Prostate gland (tissue), 2 donors: ENCODE measurements around the gene HIVEP3. TPM values are rescaled to one million over a fixed set of nuclear protein-coding genes. Genes with fewer than 3 reads are reported as not detected.
A peak's percentile ranks its signal among the peaks of the same experiment; 100 is the strongest.

Experiments
- DNase-seq: peaks from one replicate; pipeline ENCODE4 v3.0.0-alpha.2; 2019; ENCODE audit warnings: low spot score
- H3K27ac ChIP-seq, 2 donors: fragments of 200-600 bp; sonication (generic); 2 replicates each; pipeline ENCODE4 v1.5.1; 2017 to 2019
- H3K27me3 ChIP-seq: fragments of 200-600 bp; sonication (generic); replicated peaks from 2 replicates; pipeline ENCODE4 v1.5.1; 2019; ENCODE audit not compliant: insufficient read depth
- H3K36me3 ChIP-seq, 2 donors: fragments of 200-600 bp; sonication (generic); 1 replicate in 1 of 2; 2 replicates in 1 of 2; pipeline versions ENCODE4 v1.5.1 to v1.8.1; 2017 to 2019
- H3K4me1 ChIP-seq: fragments of 200-600 bp; sonication (generic); replicated peaks from 2 replicates; pipeline ENCODE4 v1.5.1; 2019
- H3K4me3 ChIP-seq, 2 donors: fragments of 200-600 bp; sonication (generic); 2 replicates each; pipeline ENCODE4 v1.5.1; 2017 to 2019
- H3K9me3 ChIP-seq: fragments of 200-600 bp; sonication (generic); 2 replicates; pipeline ENCODE4 v1.5.1; 2017
- POLR2A ChIP-seq: fragments of 450-650 bp; IDR thresholded peaks from one replicate; pipeline ENCODE4 v1.6.1; 2016; ENCODE audit warnings: antibody characterized with exemption, mild to moderate bottlenecking
- POLR2AphosphoS5 ChIP-seq: sonication (generic); formaldehyde crosslinking; IDR thresholded peaks from one replicate; pipeline ENCODE4 v1.6.1; 2017; ENCODE audit warnings: antibody characterized with exemption
- WGBS: methylation state at CpG from one replicate; pipeline ENCODE4 v1.1.5; 2018; 5-methylcytosine and 5-hydroxymethylcytosine counted together
- intact Hi-C: fragments of 100-400 bp; cut with DNase I; formaldehyde crosslinking; loops from one replicate; pipeline ENCODE4 v1.14.2; 2022
- total RNA-seq, 2 donors: library from RNA; depleted of rRNA; stranded (reverse); fragments of >200 nt; gene quantifications; one replicate each; pipeline ENCODE4 v1.1.0, GENCODE V29; 2016
- TF ChIP-seq, protein P1 (sequence below), 4 experiments: fragments of 200-600 bp in 2 of 4; fragments of 450-650 bp in 2 of 4; sonication (generic) in 2 of 4; IDR thresholded peaks; 1 replicate in 3 of 4; 2 replicates in 1 of 4; pipeline ENCODE4 v1.5.1; 2016 to 2019; ENCODE audit warnings: antibody characterized with exemption in 4 of 4, mild to moderate bottlenecking in 2 of 4, moderate library complexity in 2 of 4

HIVEP3 gene
- total RNA-seq, 2 donors from 2014 or later = 9.3 to 11.2 TPM

DNA sequence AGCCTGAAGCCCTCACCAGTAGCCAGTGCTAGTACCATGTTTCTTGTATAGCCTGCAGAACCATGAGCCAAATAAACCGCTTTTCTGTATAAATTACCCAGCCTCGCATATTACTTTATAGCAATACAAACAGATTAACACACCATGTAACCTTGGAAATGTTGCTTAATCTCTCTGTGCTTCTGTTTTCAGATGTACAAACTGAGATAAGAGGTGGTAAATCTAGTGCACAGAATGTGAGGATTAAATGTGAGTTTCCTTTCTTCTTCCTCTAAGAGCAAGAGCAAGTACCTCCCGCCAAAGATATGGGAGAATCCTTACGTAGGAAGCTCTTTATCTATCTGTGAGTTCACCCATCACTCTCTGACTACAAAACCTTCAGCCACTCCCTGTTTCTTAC is 128.4 kb downstream of the HIVEP3 start:
- H3K9me3 ChIP-seq = no peaks in the 10 kb centered on the region
- WGBS = 81% methylated on average over 4 of the region's 4 CpGs
- no peak overlapping the region for H3K4me3 ChIP-seq
- no peaks in the 10 kb centered on the region for H3K4me1 ChIP-seq
- no peaks in the 10 kb centered on the region for H3K27me3 ChIP-seq
- H3K36me3 ChIP-seq = no peaks in the 10 kb centered on the region
- intact Hi-C loops = no loop called here
- no peak overlapping the region for H3K27ac ChIP-seq
- DNase-seq = no peak
- TF ChIP-seq, protein P1, sequence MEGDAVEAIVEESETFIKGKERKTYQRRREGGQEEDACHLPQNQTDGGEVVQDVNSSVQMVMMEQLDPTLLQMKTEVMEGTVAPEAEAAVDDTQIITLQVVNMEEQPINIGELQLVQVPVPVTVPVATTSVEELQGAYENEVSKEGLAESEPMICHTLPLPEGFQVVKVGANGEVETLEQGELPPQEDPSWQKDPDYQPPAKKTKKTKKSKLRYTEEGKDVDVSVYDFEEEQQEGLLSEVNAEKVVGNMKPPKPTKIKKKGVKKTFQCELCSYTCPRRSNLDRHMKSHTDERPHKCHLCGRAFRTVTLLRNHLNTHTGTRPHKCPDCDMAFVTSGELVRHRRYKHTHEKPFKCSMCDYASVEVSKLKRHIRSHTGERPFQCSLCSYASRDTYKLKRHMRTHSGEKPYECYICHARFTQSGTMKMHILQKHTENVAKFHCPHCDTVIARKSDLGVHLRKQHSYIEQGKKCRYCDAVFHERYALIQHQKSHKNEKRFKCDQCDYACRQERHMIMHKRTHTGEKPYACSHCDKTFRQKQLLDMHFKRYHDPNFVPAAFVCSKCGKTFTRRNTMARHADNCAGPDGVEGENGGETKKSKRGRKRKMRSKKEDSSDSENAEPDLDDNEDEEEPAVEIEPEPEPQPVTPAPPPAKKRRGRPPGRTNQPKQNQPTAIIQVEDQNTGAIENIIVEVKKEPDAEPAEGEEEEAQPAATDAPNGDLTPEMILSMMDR (IDR thresholded peaks at IDR 0.05) = no peak
- TF ChIP-seq POLR2A (no peak), POLR2AphosphoS5 (no peak)

DNA sequence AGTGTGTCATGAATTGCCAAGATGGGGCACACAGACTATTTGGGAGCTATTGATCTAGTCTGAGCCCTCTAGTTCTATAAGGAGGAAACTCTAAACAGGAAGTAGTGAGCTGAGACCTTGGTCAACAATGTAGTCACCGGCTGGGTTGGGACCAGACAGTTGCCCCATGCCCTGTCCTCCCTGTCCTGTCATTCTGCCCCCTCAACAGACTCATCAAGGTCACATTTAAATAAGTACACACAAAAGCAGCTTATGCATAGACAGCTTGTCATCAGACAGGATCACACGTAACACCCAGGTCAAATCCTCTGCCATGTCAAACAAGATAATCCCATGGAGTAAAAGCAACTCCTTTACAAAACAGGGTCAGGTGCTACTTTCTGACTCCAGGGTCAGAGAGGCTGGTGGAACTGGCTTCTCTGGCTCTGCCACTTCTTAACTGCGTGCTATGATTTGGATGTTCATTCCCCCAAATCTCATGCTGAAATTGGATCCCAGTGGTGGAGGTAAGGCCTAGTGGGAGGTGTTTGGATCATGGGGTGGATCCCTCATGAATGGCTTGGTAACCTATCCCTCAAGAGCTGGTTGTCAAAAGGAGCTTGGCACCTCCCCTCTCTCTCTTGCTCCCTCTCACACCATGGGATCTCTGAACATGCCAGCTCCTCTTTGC is 128.9 kb downstream of the HIVEP3 start:
- Histone ChIP-seq H3K27ac (no peak overlapping the region), H3K9me3 (no peaks in the 10 kb centered on the region), H3K36me3 (no peaks in the 10 kb centered on the region), H3K4me3 (no peak overlapping the region), H3K27me3 (no peaks in the 10 kb centered on the region), H3K4me1 (no peaks in the 10 kb centered on the region)
- TF ChIP-seq POLR2AphosphoS5 = no peak
- TF ChIP-seq, protein P1 (IDR thresholded peaks at IDR 0.05) = no peak
- TF ChIP-seq POLR2A = no peak
- WGBS = 67% methylated on average over 3 of the region's 3 CpGs
- intact Hi-C loops = no loop called here
- no peak for DNase-seq

GRCh38 chr1:41788427-41788826 is 130.3 kb downstream of the HIVEP3 start:
- Histone ChIP-seq H3K4me1 (peaks cover 3% of the 10 kb centered on the region), H3K27me3 (no peaks in the 10 kb centered on the region), H3K36me3 (no peaks in the 10 kb centered on the region), H3K27ac (no peak overlapping the region), H3K9me3 (no peaks in the 10 kb centered on the region), H3K4me3 (no peak overlapping the region)
- 93% methylated on average over 3 of the region's 3 CpGs for WGBS
- DNase-seq = no peak
- TF ChIP-seq POLR2AphosphoS5 (no peak), POLR2A (no peak)
- TF ChIP-seq, protein P1 (IDR thresholded peaks at IDR 0.05) = no peak
- intact Hi-C loops = no loop called here

GRCh38 chr1:41784531-41785274 is 134.0 kb downstream of the HIVEP3 start:
- peak; percentile 30 for DNase-seq
- WGBS = 21% methylated on average over 3 of the region's 3 CpGs
- Histone ChIP-seq H3K27ac (no peak overlapping the region), H3K36me3 (no peaks in the 10 kb centered on the region), H3K4me1 (peaks cover 6% of the 10 kb centered on the region), H3K27me3 (no peaks in the 10 kb centered on the region), H3K9me3 (no peaks in the 10 kb centered on the region), H3K4me3 (no peak overlapping the region)
- TF ChIP-seq POLR2A = no peak
- TF ChIP-seq POLR2AphosphoS5 = no peak
- TF ChIP-seq, protein P1 (IDR thresholded peaks at IDR 0.05) = no peak
- intact Hi-C loops = no loop called here

GRCh38 chr1:41783189-41783639 is 135.5 kb downstream of the HIVEP3 start:
- H3K4me3 ChIP-seq = no peak overlapping the region
- H3K9me3 ChIP-seq = no peaks in the 10 kb centered on the region
- H3K27ac ChIP-seq = no peak overlapping the region
- DNase-seq = peak; percentile 69
- no peaks in the 10 kb centered on the region for H3K27me3 ChIP-seq
- intact Hi-C loops = no loop called here
- TF ChIP-seq, protein P1 (IDR thresholded peaks at IDR 0.05) = no peak
- TF ChIP-seq POLR2A (no peak), POLR2AphosphoS5 (peak; percentile 84)
- H3K36me3 ChIP-seq = no peaks in the 10 kb centered on the region
- 24% methylated on average over 11 of the region's 11 CpGs for WGBS
- H3K4me1 ChIP-seq = peaks cover 6% of the 10 kb centered on the region
